PC-3 (cell line): ENCODE data around the gene PRSS21.

Source experiments
- EZH2 ChIP-seq: fragments of 300-600 bp; sonication (generic); IDR thresholded peaks from one replicate; pipeline ENCODE4 v1.6.1; 2017; ENCODE audit warnings: antibody characterized with exemption, mild to moderate bottlenecking, low read length; ENCODE audit not compliant: unreplicated experiment
- EZH2phosphoT487 ChIP-seq: fragments of 300-600 bp; sonication (generic); IDR thresholded peaks from 2 replicates; pipeline ENCODE4 v1.6.1; 2018; ENCODE audit warnings: mild to moderate bottlenecking, antibody characterized with exemption, low read length, borderline replicate concordance
- TF ChIP-seq, protein P1 (sequence below): fragments of 300-600 bp; sonication (generic); conservative IDR thresholded peaks from 2 replicates; pipeline ENCODE4 v1.5.1; 2017; ENCODE audit warnings: antibody characterized with exemption, low read depth, mild to moderate bottlenecking, low read length

- TF ChIP-seq, protein P1, sequence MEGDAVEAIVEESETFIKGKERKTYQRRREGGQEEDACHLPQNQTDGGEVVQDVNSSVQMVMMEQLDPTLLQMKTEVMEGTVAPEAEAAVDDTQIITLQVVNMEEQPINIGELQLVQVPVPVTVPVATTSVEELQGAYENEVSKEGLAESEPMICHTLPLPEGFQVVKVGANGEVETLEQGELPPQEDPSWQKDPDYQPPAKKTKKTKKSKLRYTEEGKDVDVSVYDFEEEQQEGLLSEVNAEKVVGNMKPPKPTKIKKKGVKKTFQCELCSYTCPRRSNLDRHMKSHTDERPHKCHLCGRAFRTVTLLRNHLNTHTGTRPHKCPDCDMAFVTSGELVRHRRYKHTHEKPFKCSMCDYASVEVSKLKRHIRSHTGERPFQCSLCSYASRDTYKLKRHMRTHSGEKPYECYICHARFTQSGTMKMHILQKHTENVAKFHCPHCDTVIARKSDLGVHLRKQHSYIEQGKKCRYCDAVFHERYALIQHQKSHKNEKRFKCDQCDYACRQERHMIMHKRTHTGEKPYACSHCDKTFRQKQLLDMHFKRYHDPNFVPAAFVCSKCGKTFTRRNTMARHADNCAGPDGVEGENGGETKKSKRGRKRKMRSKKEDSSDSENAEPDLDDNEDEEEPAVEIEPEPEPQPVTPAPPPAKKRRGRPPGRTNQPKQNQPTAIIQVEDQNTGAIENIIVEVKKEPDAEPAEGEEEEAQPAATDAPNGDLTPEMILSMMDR: no peak
- no peak for TF ChIP-seq EZH2
- TF ChIP-seq EZH2phosphoT487: no peak
Observed at GRCh38 chr16:2852003-2852730, 35.1 kb downstream of the PRSS21 start.
